Measurements from ENCODE around the gene TIMM23.
"Not testable (repeated sequence)": the region's sequence is repeated elsewhere in the genome, so short reads cannot be mapped to it uniquely, and the experiment has no call there.

Gene TIMM23

GRCh38 chr10:45997994-45998763 is 25.9 kb downstream of the TIMM23 start:
- no peak for DNase-seq

GRCh38 chr10:45999955-46000354 is 27.7 kb downstream of the TIMM23 start:
- not testable (repeated sequence) for DNase-seq

GRCh38 chr10:46000538-46000937 is 28.2 kb downstream of the TIMM23 start:
- no peak for DNase-seq

- DNase-seq, result no peak
Measured at GRCh38 chr10:46001187-46001756, 29.0 kb downstream of the TIMM23 start.

- not testable (repeated sequence) for DNase-seq
Measured at GRCh38 chr10:46002189-46002687, 29.9 kb downstream of the TIMM23 start.

- DNase-seq, result no peak
Measured at GRCh38 chr10:46002916-46003693, 30.8 kb downstream of the TIMM23 start.

- no peak for DNase-seq
Measured at GRCh38 chr10:46004963-46005362, 32.7 kb downstream of the TIMM23 start.

- no peak for DNase-seq
Measured at GRCh38 chr10:46005383-46005782, 33.1 kb downstream of the TIMM23 start.

- DNase-seq, result no peak
Measured at GRCh38 chr10:46006219-46006618, 33.9 kb downstream of the TIMM23 start.

GRCh38 chr10:46012746-46013145 is 40.5 kb downstream of the TIMM23 start:
- DNase-seq, result no peak

GRCh38 chr10:46014206-46014605 is 41.9 kb downstream of the TIMM23 start:
- no peak for DNase-seq

GRCh38 chr10:46014683-46015405 is 42.6 kb downstream of the TIMM23 start:
- DNase-seq, result no peak

- DNase-seq, result no peak
Measured at GRCh38 chr10:46016190-46016589, 43.9 kb downstream of the TIMM23 start.

GRCh38 chr10:46016811-46017210 is 44.5 kb downstream of the TIMM23 start:
- DNase-seq, result no peak

GRCh38 chr10:46017733-46018132 is 45.4 kb downstream of the TIMM23 start:
- DNase-seq, result no peak

- DNase-seq, result no peak
Measured at GRCh38 chr10:46018453-46019176, 46.3 kb downstream of the TIMM23 start.

GRCh38 chr10:46019177-46019528 is 46.9 kb downstream of the TIMM23 start:
- DNase-seq, result no peak

GRCh38 chr10:46019569-46020343 is 47.5 kb downstream of the TIMM23 start:
- DNase-seq, result no peak

GRCh38 chr10:46020344-46020657 is 48.0 kb downstream of the TIMM23 start:
- DNase-seq, result no peak

GRCh38 chr10:46022978-46023702 is 50.9 kb downstream of the TIMM23 start:
- DNase-seq, result peak; percentile 77

- DNase-seq, result no peak
Measured at GRCh38 chr10:46024948-46025347, 52.7 kb downstream of the TIMM23 start.
